Esophagus muscularis mucosa (tissue), 4 donors: ENCODE measurements around the gene LRFN2. TPM values are rescaled to one million over a fixed set of nuclear protein-coding genes. Genes with fewer than 3 reads are reported as not detected.

Experiments used
- DNase-seq: peaks from one replicate; pipeline ENCODE4 v3.0.0-alpha.2; 2017; ENCODE audit errors: extremely low spot score
- H3K27ac ChIP-seq, 4 donors: fragments of 200-600 bp; sonication (generic); replicated peaks in 1 of 4; 1 replicate in 3 of 4; 2 replicates in 1 of 4; pipeline ENCODE4 v1.5.1; 2016 to 2019; ENCODE audit warnings: mild to moderate bottlenecking in 1 of 4
- H3K27me3 ChIP-seq, 4 donors: fragments of 200-600 bp; sonication (generic); one replicate each; pipeline versions ENCODE4 v1.5.1 to v1.6.0; 2016 to 2019
- H3K36me3 ChIP-seq, 4 donors: fragments of 200-600 bp; sonication (generic); one replicate each; pipeline ENCODE4 v1.5.1; 2016 to 2019
- H3K4me1 ChIP-seq, 4 donors: fragments of 200-600 bp; sonication (generic); one replicate each; pipeline ENCODE4 v1.5.1; 2016 to 2019
- H3K4me3 ChIP-seq, 4 donors: fragments of 200-600 bp; sonication (generic); 1 replicate in 2 of 4; 2 replicates in 2 of 4; pipeline ENCODE4 v1.5.1; 2016 to 2019; ENCODE audit warnings: mild to moderate bottlenecking in 4 of 4, moderate library complexity in 1 of 4
- H3K9me3 ChIP-seq, 4 donors: fragments of 200-600 bp; sonication (generic); 1 replicate in 3 of 4; 2 replicates in 1 of 4; pipeline ENCODE4 v1.5.1; 2016 to 2019
- EP300 ChIP-seq: sonication (generic); formaldehyde crosslinking; IDR thresholded peaks from one replicate; pipeline ENCODE4 v1.6.1; 2017; ENCODE audit warnings: antibody characterized with exemption
- POLR2A ChIP-seq: fragments of 450-650 bp; IDR thresholded peaks from one replicate; pipeline ENCODE4 v1.6.1; 2017; ENCODE audit warnings: antibody characterized with exemption, moderate library complexity, mild to moderate bottlenecking, low read depth
- POLR2AphosphoS5 ChIP-seq, 2 donors: sonication (generic); formaldehyde crosslinking; IDR thresholded peaks; one replicate each; pipeline ENCODE4 v1.6.1; 2017; ENCODE audit warnings: antibody characterized with exemption in 2 of 2
- WGBS: methylation state at CpG from one replicate; pipeline ENCODE4 v1.1.5; 2018; 5-methylcytosine and 5-hydroxymethylcytosine counted together
- intact Hi-C: fragments of 100-400 bp; cut with DNase I; formaldehyde crosslinking; loops from one replicate; pipeline ENCODE4 v1.15.1; 2023
- total RNA-seq, 4 donors: library from RNA; depleted of rRNA; stranded (reverse); fragments of >200 nt; gene quantifications; one replicate each; pipeline versions ENCODE4 v1.1.0 to v1.2.1, GENCODE V29; 2016
- TF ChIP-seq, protein P1 (sequence below), 3 experiments: fragments of 200-600 bp in 2 of 3; fragments of 450-650 bp in 1 of 3; sonication (generic) in 2 of 3; IDR thresholded peaks; one replicate each; pipeline ENCODE4 v1.5.1; 2017 to 2019; ENCODE audit warnings: antibody characterized with exemption in 3 of 3, mild to moderate bottlenecking in 2 of 3, moderate library complexity in 1 of 3

The LRFN2 gene
- total RNA-seq, 4 donors from 2014 or later: 0.11 TPM; not detected in 3

DNA sequence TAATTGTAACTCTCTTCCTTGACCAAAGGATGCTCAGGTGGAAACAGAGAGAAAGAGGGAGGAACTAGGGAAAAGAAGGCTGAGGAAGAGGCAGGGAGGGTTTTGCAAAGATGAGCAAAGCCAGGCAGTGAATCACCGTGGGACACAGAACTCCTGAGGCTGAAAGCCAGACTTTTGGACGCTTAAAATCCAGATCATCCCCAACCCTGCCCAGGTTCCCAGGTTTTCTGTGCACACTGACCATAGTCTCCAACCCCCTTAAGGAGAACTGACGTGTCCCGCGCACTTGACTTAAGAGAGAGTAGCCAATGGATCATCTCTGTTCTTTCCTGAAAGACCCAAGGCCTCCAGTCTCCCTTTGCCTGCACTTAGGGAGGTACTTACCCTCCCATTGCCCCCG lies 75.3 kb downstream of the LRFN2 start:
- Histone ChIP-seq H3K4me3 (no peak overlapping the region), H3K27me3 (no peaks in the 10 kb centered on the region), H3K4me1 (peaks cover 3 to 23% (median 10%) of the 10 kb centered on the region in 4 donors), H3K36me3 (no peaks in the 10 kb centered on the region), H3K9me3 (no peaks in the 10 kb centered on the region), H3K27ac (no peak overlapping the region)
- intact Hi-C loops: no loop called here
- DNase-seq: no peak
- no peak for TF ChIP-seq EP300
- TF ChIP-seq, protein P1, sequence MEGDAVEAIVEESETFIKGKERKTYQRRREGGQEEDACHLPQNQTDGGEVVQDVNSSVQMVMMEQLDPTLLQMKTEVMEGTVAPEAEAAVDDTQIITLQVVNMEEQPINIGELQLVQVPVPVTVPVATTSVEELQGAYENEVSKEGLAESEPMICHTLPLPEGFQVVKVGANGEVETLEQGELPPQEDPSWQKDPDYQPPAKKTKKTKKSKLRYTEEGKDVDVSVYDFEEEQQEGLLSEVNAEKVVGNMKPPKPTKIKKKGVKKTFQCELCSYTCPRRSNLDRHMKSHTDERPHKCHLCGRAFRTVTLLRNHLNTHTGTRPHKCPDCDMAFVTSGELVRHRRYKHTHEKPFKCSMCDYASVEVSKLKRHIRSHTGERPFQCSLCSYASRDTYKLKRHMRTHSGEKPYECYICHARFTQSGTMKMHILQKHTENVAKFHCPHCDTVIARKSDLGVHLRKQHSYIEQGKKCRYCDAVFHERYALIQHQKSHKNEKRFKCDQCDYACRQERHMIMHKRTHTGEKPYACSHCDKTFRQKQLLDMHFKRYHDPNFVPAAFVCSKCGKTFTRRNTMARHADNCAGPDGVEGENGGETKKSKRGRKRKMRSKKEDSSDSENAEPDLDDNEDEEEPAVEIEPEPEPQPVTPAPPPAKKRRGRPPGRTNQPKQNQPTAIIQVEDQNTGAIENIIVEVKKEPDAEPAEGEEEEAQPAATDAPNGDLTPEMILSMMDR (IDR thresholded peaks at IDR 0.05): no peak
- TF ChIP-seq POLR2A: no peak
- TF ChIP-seq POLR2AphosphoS5 (IDR thresholded peaks at IDR 0.05): no peak
- WGBS: 89% methylated on average over 6 of the region's 6 CpGs

DNA sequence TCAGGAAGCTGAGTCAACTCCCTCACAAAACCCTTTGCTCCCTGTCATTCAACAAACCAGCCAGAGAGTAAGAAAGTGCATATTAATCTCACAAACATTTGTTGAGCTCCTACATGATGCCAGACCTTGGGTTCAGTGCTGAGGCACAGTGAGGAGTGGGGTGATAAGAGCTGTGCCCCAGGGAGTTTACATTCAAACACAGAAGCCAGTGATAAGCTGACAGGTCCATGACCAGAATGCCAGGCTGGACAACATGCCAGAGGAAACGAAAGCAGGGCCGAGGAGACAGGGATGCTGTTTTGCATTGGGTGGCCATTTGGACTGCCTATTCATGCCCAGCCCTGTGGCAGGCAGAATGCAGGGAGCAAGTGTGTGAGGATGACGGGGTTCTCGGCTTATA lies 76.7 kb downstream of the LRFN2 start:
- H3K4me3 ChIP-seq: no peak overlapping the region
- WGBS: 86% methylated on average over 4 of the region's 4 CpGs
- H3K36me3 ChIP-seq: no peaks in the 10 kb centered on the region
- H3K27ac ChIP-seq: no peak overlapping the region
- intact Hi-C loops: no loop called here
- no peaks in the 10 kb centered on the region for H3K27me3 ChIP-seq
- no peak for TF ChIP-seq EP300
- TF ChIP-seq POLR2A: no peak
- TF ChIP-seq, protein P1 (IDR thresholded peaks at IDR 0.05): no peak
- TF ChIP-seq POLR2AphosphoS5 (IDR thresholded peaks at IDR 0.05): no peak
- DNase-seq: no peak
- H3K9me3 ChIP-seq: no peaks in the 10 kb centered on the region
- peaks cover 3 to 22% (median 10%) of the 10 kb centered on the region in 4 donors for H3K4me1 ChIP-seq

DNA sequence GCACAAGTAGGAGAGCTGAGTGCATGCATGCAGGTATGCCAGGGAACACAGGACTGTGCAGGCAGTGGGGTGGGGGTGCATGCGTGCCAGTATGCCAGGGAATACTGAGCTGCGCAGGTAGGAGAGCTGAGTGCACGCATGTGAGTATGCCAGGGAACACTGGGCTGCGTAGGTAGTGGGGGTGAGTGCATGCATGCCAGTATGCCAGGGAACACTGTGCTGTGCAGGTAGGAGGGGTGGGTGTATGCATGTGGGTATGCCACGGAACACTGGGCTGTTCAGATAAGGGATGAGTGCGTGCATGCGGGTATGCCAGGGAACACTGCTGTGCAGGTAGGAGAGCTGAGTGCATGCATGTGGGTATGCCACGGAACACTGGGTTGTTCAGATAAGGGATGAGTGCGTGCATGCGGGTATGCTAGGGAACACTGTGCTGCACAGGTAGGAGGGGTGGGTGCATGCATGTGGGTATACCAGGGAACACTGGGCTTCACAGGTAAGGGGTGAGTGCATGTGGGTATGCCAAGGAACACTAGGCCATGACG lies 77.4 kb downstream of the LRFN2 start:
- Histone ChIP-seq H3K27ac (no peak overlapping the region), H3K4me3 (no peak overlapping the region), H3K4me1 (peaks cover 1 to 15% (median 5%) of the 10 kb centered on the region in 4 donors), H3K27me3 (no peaks in the 10 kb centered on the region), H3K36me3 (no peaks in the 10 kb centered on the region), H3K9me3 (no peaks in the 10 kb centered on the region)
- TF ChIP-seq EP300: no peak
- no peak for TF ChIP-seq POLR2A
- TF ChIP-seq, protein P1 (IDR thresholded peaks at IDR 0.05): no peak
- intact Hi-C loops: no loop called here
- 84% methylated on average over 11 of the region's 11 CpGs for WGBS
- no peak for DNase-seq

DNA sequence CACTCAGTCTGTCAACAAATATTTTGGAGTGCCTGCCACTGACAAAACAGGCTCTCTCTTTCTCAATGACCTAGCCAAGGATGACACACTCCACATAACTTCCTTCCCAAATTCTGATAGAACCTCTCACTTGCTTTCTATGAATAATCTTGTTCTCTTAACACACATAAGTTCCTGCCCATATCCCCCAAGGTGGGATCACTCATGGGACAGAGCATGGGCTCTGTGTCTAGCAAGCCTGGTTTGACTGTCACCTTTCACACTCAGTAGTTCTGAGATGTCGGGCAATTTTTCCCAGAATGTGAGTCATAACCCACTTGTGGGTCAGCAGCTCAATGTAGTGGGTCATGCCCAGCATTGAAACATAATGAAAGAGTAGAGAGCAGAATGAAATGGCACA lies 78.1 kb downstream of the LRFN2 start:
- TF ChIP-seq POLR2AphosphoS5 (IDR thresholded peaks at IDR 0.05) (no peak), POLR2A (no peak), EP300 (no peak)
- TF ChIP-seq, protein P1 (IDR thresholded peaks at IDR 0.05): no peak
- no peaks in the 10 kb centered on the region for H3K27me3 ChIP-seq
- DNase-seq: no peak
- H3K4me1 ChIP-seq: peaks cover 0 to 9% (median 0%) of the 10 kb centered on the region in 4 donors
- H3K27ac ChIP-seq: no peak overlapping the region
- H3K9me3 ChIP-seq: no peaks in the 10 kb centered on the region
- H3K4me3 ChIP-seq: no peak overlapping the region
- intact Hi-C loops: no loop called here
- 85% methylated on average over 1 of the region's 1 CpG for WGBS
- no peaks in the 10 kb centered on the region for H3K36me3 ChIP-seq

DNA sequence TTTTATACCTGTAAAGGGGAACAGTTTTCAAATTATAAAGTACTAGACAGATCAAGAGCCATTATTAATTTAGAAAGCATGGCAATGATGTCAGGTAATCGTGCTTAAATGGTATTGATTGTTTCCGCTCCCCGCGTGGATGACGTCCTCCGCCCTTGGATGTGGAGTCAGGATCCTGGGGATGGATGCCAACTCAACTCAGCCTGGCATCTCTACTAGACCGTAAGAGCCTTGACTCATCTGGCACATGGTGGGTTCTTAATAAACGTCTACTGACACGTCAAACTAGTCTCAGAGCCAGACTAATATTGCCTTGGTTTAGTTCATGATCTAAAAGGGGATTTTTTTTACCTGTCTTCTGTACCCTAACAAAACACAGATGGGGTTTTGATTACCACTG lies 80.2 kb downstream of the LRFN2 start:
- Histone ChIP-seq H3K4me3 (no peak overlapping the region), H3K9me3 (no peaks in the 10 kb centered on the region), H3K27me3 (no peaks in the 10 kb centered on the region), H3K4me1 (no peaks in the 10 kb centered on the region), H3K27ac (no peak overlapping the region), H3K36me3 (no peaks in the 10 kb centered on the region)
- no peak for DNase-seq
- TF ChIP-seq, protein P1 (IDR thresholded peaks at IDR 0.05): no peak
- WGBS: 69% methylated on average over 9 of the region's 9 CpGs
- intact Hi-C loops: no loop called here
